Thoracic aorta (tissue), 2 donors: ENCODE measurements around the gene CAMSAP1. TPM values are rescaled to one million over a fixed set of nuclear protein-coding genes. Genes with fewer than 3 reads are reported as not detected.

Experiments
- ATAC-seq: fragments of 150-250 bp; one replicate; pipeline ENCODE4 v1.8.0; 2017; ENCODE audit warnings: low read depth; ENCODE audit not compliant: insufficient number of reproducible peaks, low FRiP score
- DNase-seq: peaks from one replicate; pipeline ENCODE4 v3.0.0-alpha.2; 2020; ENCODE audit warnings: low spot score
- H3K27ac ChIP-seq, 2 donors: fragments of 200-600 bp; sonication (generic); 1 replicate in 1 of 2; 2 replicates in 1 of 2; pipeline ENCODE4 v1.5.1; 2016; ENCODE audit warnings: mild to moderate bottlenecking in 2 of 2, moderate library complexity in 2 of 2
- H3K27me3 ChIP-seq: fragments of 200-600 bp; sonication (generic); replicated peaks from 2 replicates; pipeline ENCODE4 v1.6.0; 2016; ENCODE audit warnings: mild to moderate bottlenecking; ENCODE audit not compliant: insufficient read depth
- H3K36me3 ChIP-seq: fragments of 200-600 bp; sonication (generic); one replicate; pipeline ENCODE4 v1.5.1; 2016
- H3K4me1 ChIP-seq, 2 donors: fragments of 200-600 bp; sonication (generic); 1 replicate in 1 of 2; 2 replicates in 1 of 2; pipeline versions ENCODE4 v1.5.1 to v1.6.0; 2016; ENCODE audit warnings: low read depth in 2 of 2, mild to moderate bottlenecking in 1 of 2; ENCODE audit not compliant: control insufficient read depth in 1 of 2
- H3K4me3 ChIP-seq: fragments of 200-600 bp; sonication (generic); 2 replicates; pipeline ENCODE4 v1.5.1; 2016; ENCODE audit warnings: mild to moderate bottlenecking
- H3K9me3 ChIP-seq: fragments of 200-600 bp; sonication (generic); 2 replicates; pipeline ENCODE4 v1.5.1; 2016
- total RNA-seq, 2 donors: library from RNA; depleted of rRNA; stranded (reverse); fragments of >200 nt; gene quantifications; one replicate each; pipeline versions ENCODE4 v1.1.0 to v1.2.3, GENCODE V29; 2016
- TF ChIP-seq, protein P1 (sequence below): fragments of 200-600 bp; sonication (generic); IDR thresholded peaks from one replicate; pipeline ENCODE4 v1.5.1; 2019; ENCODE audit warnings: antibody characterized with exemption

CAMSAP1 gene
- total RNA-seq, 2 donors from 2014 or later: 19.1 to 20.2 TPM

DNA sequence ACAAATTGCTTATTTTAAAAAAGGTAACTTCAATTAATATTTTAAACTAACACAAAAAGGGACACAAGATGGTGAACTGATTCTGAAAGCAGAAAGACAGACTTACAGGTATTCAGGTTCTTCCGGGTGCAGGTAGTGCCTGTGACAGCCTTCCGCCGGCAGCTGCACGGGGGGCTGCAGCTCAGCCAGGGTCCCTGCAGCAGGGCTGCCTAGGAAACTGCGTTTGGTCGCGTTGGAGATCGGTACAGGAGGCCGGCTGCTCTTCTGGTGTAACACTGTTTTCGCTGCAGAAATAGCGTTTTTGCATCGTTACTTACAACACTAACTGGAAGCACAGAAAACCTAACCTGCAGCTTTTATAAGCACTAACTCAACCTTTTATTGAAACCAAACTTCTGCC, 80.0 kb downstream of the CAMSAP1 start:
- no peak for ATAC-seq

DNA sequence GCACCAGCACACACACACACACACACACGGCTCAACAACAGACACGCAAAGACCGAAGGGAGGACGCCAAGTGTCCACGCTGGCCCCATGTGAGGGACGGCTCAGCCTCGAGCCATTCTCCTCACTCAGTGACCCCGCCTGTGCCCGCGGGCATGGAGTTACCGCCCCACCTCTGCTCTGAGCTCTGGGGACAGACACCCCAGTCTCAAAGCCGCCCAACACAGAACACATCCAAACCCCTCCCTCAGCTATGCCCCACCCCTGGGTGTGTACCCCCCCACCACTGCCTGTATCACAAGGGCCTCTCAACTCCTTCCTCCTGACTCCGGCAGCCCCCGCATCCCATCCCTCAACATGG, 81.2 kb downstream of the CAMSAP1 start:
- TF ChIP-seq, protein P1, sequence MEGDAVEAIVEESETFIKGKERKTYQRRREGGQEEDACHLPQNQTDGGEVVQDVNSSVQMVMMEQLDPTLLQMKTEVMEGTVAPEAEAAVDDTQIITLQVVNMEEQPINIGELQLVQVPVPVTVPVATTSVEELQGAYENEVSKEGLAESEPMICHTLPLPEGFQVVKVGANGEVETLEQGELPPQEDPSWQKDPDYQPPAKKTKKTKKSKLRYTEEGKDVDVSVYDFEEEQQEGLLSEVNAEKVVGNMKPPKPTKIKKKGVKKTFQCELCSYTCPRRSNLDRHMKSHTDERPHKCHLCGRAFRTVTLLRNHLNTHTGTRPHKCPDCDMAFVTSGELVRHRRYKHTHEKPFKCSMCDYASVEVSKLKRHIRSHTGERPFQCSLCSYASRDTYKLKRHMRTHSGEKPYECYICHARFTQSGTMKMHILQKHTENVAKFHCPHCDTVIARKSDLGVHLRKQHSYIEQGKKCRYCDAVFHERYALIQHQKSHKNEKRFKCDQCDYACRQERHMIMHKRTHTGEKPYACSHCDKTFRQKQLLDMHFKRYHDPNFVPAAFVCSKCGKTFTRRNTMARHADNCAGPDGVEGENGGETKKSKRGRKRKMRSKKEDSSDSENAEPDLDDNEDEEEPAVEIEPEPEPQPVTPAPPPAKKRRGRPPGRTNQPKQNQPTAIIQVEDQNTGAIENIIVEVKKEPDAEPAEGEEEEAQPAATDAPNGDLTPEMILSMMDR: no peak
- ATAC-seq (no peak), DNase-seq (no peak)
- Histone ChIP-seq H3K36me3 (peaks cover 17% of the 10 kb centered on the region), H3K27ac (no peak overlapping the region), H3K4me3 (no peak overlapping the region), H3K27me3 (no peaks in the 10 kb centered on the region), H3K9me3 (no peaks in the 10 kb centered on the region), H3K4me1 (no peaks in the 10 kb centered on the region)

More for the DNA sequence above, 80.0 kb downstream of the CAMSAP1 start:
- Histone ChIP-seq H3K36me3 (peaks cover 17% of the 10 kb centered on the region), H3K9me3 (no peaks in the 10 kb centered on the region), H3K4me3 (no peak overlapping the region), H3K27me3 (no peaks in the 10 kb centered on the region), H3K4me1 (no peaks in the 10 kb centered on the region), H3K27ac (no peak overlapping the region)
- TF ChIP-seq, protein P1: no peak
- no peak for DNase-seq

DNA sequence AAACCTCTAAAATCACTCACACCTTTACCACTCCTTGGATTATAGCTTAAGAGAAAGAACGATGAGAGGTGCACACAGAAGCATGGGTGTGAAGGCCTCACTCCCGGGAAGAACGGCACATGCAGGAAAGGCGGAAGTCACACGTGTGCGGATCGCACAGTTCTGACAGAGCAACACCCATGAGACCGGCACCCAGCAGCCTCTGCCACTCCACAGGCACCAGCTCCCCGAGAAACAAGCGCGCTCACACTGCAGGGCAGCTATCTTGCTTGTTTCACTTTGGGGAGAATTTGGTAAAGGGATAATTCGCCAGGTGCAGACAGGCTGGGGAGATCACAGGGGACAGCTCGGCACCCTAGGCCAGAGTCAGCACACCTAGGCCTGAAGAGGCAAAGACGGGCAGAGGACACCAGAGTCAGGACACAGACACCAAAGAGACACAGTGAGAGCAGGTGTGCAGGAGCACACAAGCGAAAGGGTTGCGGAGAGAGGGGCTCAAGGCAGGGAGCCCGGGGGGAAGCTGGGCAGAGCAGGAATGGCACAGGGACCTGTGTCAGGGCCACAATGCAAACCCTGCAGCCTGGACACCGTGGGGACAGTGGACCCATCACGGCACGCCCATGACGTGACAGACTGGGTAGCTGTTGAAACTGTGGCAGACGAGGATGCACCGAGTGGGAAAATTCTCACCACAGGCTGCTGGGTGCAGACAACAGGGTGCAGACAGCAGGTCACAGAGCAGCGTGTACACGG, 81.7 kb downstream of the CAMSAP1 start:
- Histone ChIP-seq H3K27me3 (no peaks in the 10 kb centered on the region), H3K4me1 (no peaks in the 10 kb centered on the region), H3K4me3 (no peak overlapping the region), H3K36me3 (peaks cover 22% of the 10 kb centered on the region), H3K9me3 (no peaks in the 10 kb centered on the region), H3K27ac (no peak overlapping the region)
- ATAC-seq (no peak), DNase-seq (no peak)
- TF ChIP-seq, protein P1: no peak

DNA sequence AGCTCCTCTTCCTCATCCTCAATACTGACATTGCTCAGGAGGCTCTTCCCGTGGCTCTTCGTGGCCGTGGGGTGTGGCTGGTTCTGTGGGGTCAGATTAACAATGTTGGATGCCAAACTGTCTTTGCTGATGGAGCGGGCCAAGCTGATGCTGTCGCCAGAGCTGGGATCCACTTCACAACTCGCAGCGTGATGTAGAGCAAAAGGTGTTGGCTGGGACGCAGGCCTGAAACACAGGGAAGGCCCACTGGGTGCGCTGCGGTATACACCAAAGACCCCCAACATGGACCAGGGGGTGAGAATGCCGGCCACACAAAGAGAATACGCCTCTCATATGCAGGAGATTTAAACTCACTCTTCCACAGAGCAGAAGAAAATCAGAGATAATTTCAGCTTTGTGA, 84.3 kb downstream of the CAMSAP1 start:
- DNase-seq (no peak), ATAC-seq (no peak)
- Histone ChIP-seq H3K4me3 (no peak overlapping the region), H3K9me3 (no peaks in the 10 kb centered on the region), H3K4me1 (no peaks in the 10 kb centered on the region), H3K27ac (no peak overlapping the region), H3K36me3 (peaks cover 37% of the 10 kb centered on the region), H3K27me3 (no peaks in the 10 kb centered on the region)
- TF ChIP-seq, protein P1: no peak

DNA sequence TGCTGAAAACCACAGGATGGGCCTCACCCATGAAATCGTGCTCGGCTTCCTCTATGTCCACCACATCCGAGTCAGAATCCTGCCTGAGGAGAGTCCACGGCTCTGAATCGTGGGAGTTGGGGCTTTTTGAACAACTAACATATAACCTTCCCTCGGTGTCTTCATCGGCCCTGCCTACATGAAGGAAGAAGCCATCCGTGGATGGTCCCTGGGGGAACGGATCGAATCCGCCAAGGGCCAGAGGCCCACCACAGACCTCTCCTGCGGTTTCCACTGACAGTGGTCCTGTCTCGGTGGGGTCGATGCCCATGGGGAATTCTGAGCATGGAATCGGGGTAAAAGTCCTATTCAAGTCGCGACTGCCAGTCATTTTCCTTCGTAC, 85.0 kb downstream of the CAMSAP1 start:
- H3K27me3 ChIP-seq: no peaks in the 10 kb centered on the region
- no peaks in the 10 kb centered on the region for H3K4me1 ChIP-seq
- no peak overlapping the region for H3K27ac ChIP-seq
- no peak for DNase-seq
- H3K9me3 ChIP-seq: no peaks in the 10 kb centered on the region
- no peak for ATAC-seq
- peaks cover 44% of the 10 kb centered on the region for H3K36me3 ChIP-seq
- no peak overlapping the region for H3K4me3 ChIP-seq
- TF ChIP-seq, protein P1: no peak
